Astrocyte (in vitro differentiated cells and primary cell): ENCODE measurements around the gene GPR89A. TPM values are rescaled to one million over a fixed set of nuclear protein-coding genes. Genes with fewer than 3 reads are reported as not detected.
"Not testable (repeated sequence)": the region's sequence is repeated elsewhere in the genome, so short reads cannot be mapped to it uniquely, and the experiment has no call there.

Experiments
- DNase-seq: peaks from one replicate; pipeline ENCODE4 v3.0.0-alpha.2; 2010; ENCODE audit warnings: low read depth
- FAIRE-seq: peaks from 2 replicates; lab custom pipeline; 2011; peaks lifted over from hg19 to GRCh38; lab: Jason Lieb, UNC
- H2AFZ ChIP-seq: 2 replicates; pipeline ENCODE4 v1.6.0; 2012; ENCODE audit warnings: low read depth, low read length, inconsistent platforms
- H3K27ac ChIP-seq: 2 replicates; pipeline ENCODE4 v1.5.1; 2011; ENCODE audit warnings: low read depth, low read length, inconsistent platforms
- H3K27me3 ChIP-seq: 2 replicates; pipeline ENCODE4 v1.6.0; 2011; ENCODE audit warnings: low read length, inconsistent platforms; ENCODE audit not compliant: insufficient read depth
- H3K36me3 ChIP-seq: 2 replicates; pipeline ENCODE4 v1.5.1; 2011; ENCODE audit warnings: low read length, inconsistent platforms; ENCODE audit not compliant: insufficient read depth
- H3K4me1 ChIP-seq: 2 replicates; pipeline ENCODE4 v1.5.1; 2011; ENCODE audit warnings: low read length, inconsistent platforms; ENCODE audit not compliant: insufficient read depth
- H3K4me2 ChIP-seq: 2 replicates; pipeline ENCODE4 v1.6.0; 2012; ENCODE audit warnings: low read length, inconsistent platforms
- H3K4me3 ChIP-seq: 2 replicates; pipeline ENCODE4 v1.5.1; 2011; ENCODE audit warnings: low read depth, mild to moderate bottlenecking, low read length, inconsistent platforms; ENCODE audit not compliant: insufficient read depth
- H3K79me2 ChIP-seq: 2 replicates; pipeline ENCODE4 v1.6.0; 2012; ENCODE audit warnings: mild to moderate bottlenecking, low read length, inconsistent platforms; ENCODE audit not compliant: insufficient read depth
- H3K9ac ChIP-seq: 2 replicates; pipeline ENCODE4 v1.6.0; 2012; ENCODE audit warnings: mild to moderate bottlenecking, low read length, inconsistent platforms
- H3K9me3 ChIP-seq: 2 replicates; pipeline ENCODE4 v1.5.1; 2012; ENCODE audit warnings: low read depth, mild to moderate bottlenecking, low read length, inconsistent platforms; ENCODE audit not compliant: insufficient read depth
- H4K20me1 ChIP-seq: 2 replicates; pipeline ENCODE4 v1.6.0; 2012; ENCODE audit warnings: low read length, inconsistent platforms; ENCODE audit not compliant: insufficient read depth
- H3K27ac Mint-ChIP-seq: one replicate; pipeline ENCODE4 v1.8.0; 2021; ENCODE audit warnings: mild to moderate bottlenecking, mixed read lengths; ENCODE audit not compliant: unreplicated experiment
- H3K27me3 Mint-ChIP-seq: one replicate; pipeline ENCODE4 v1.8.0; 2021; ENCODE audit warnings: low read depth, mixed read lengths; ENCODE audit not compliant: unreplicated experiment
- H3K36me3 Mint-ChIP-seq: one replicate; pipeline ENCODE4 v1.8.0; 2021; ENCODE audit warnings: low read depth, mixed read lengths; ENCODE audit not compliant: unreplicated experiment
- H3K4me1 Mint-ChIP-seq: one replicate; pipeline ENCODE4 v1.8.0; 2021; ENCODE audit warnings: low read depth, mixed read lengths; ENCODE audit not compliant: unreplicated experiment
- H3K4me3 Mint-ChIP-seq: one replicate; pipeline ENCODE4 v1.8.0; 2021; ENCODE audit warnings: mild to moderate bottlenecking, moderate library complexity, mixed read lengths; ENCODE audit not compliant: unreplicated experiment
- H3K9me3 Mint-ChIP-seq: one replicate; pipeline ENCODE4 v1.8.0; 2021; ENCODE audit warnings: mild to moderate bottlenecking, mixed read lengths; ENCODE audit not compliant: unreplicated experiment
- CTCF ChIP-seq: IDR thresholded peaks from 2 replicates; pipeline ENCODE4 v1.5.1; 2011; ENCODE audit warnings: low read depth, mild to moderate bottlenecking, inconsistent platforms, low read length, moderate library complexity; ENCODE audit not compliant: insufficient read depth
- EZH2 ChIP-seq: IDR thresholded peaks from 2 replicates; pipeline ENCODE4 v1.6.1; 2012; ENCODE audit warnings: mild to moderate bottlenecking, low read length, inconsistent platforms; ENCODE audit not compliant: insufficient read depth
- total RNA-seq: library from RNA; stranded (reverse); gene quantifications from 2 replicates; pipeline ENCODE4 v1.2.1, GENCODE V29; 2021

The GPR89A gene
- total RNA-seq, 1 donor from 2014 or later, result 19.1 TPM

GRCh38 chr1:145599426-145599825 lies 8.4 kb upstream of the GPR89A start:
- not testable (repeated sequence) for H3K36me3 Mint-ChIP-seq, H3K27ac ChIP-seq, DNase-seq, H3K27me3 Mint-ChIP-seq, H2AFZ ChIP-seq, H3K36me3 ChIP-seq, H4K20me1 ChIP-seq, H3K9me3 ChIP-seq, H3K4me3 Mint-ChIP-seq, H3K27me3 ChIP-seq, H3K79me2 ChIP-seq, H3K4me2 ChIP-seq, H3K4me1 Mint-ChIP-seq, FAIRE-seq, H3K9ac ChIP-seq, H3K9me3 Mint-ChIP-seq, H3K4me1 ChIP-seq, H3K27ac Mint-ChIP-seq, H3K4me3 ChIP-seq

- Histone ChIP-seq H3K4me2 (no peak overlapping the region), H3K9ac (no peak overlapping the region), H3K79me2 (no peaks in the 10 kb centered on the region), H3K27ac (no peak overlapping the region), H3K4me1 (no peaks in the 10 kb centered on the region), H3K27me3 (no peaks in the 10 kb centered on the region), H3K4me3 (no peak overlapping the region), H3K36me3 (no peaks in the 10 kb centered on the region), H4K20me1 (no peaks in the 10 kb centered on the region), H3K9me3 (no peaks in the 10 kb centered on the region), H2AFZ (no peak overlapping the region)
- no peaks in the 10 kb centered on the region for H3K4me1 Mint-ChIP-seq
- no peaks in the 10 kb centered on the region for H3K9me3 Mint-ChIP-seq
- H3K27ac Mint-ChIP-seq, result no peak overlapping the region
- TF ChIP-seq CTCF (no peak), EZH2 (no peak)
- DNase-seq, result no peak
- no peaks in the 10 kb centered on the region for H3K36me3 Mint-ChIP-seq
- FAIRE-seq, result no peak
- H3K4me3 Mint-ChIP-seq, result no peak overlapping the region
- H3K27me3 Mint-ChIP-seq, result no peaks in the 10 kb centered on the region
These were observed 6.2 kb upstream of the GPR89A start for GRCh38 chr1:145601593-145601992.

- H3K9me3 Mint-ChIP-seq, H3K9ac ChIP-seq, H3K4me1 Mint-ChIP-seq, H2AFZ ChIP-seq, H3K9me3 ChIP-seq, H3K27me3 ChIP-seq, H3K4me2 ChIP-seq, H4K20me1 ChIP-seq, FAIRE-seq, H3K27me3 Mint-ChIP-seq, H3K27ac ChIP-seq, H3K4me3 ChIP-seq, H3K36me3 Mint-ChIP-seq, H3K4me1 ChIP-seq, H3K4me3 Mint-ChIP-seq, H3K36me3 ChIP-seq, H3K79me2 ChIP-seq, H3K27ac Mint-ChIP-seq, DNase-seq: not testable (repeated sequence)
These were observed 948 bp upstream of the GPR89A start for GRCh38 chr1:145606840-145607239.

GRCh38 chr1:145607289-145607688 lies 499 bp upstream of the GPR89A start:
- not testable (repeated sequence) for H4K20me1 ChIP-seq, H3K4me1 ChIP-seq, DNase-seq, H3K4me3 Mint-ChIP-seq, H3K4me2 ChIP-seq, H3K9me3 ChIP-seq, H3K36me3 Mint-ChIP-seq, H3K4me3 ChIP-seq, FAIRE-seq, H3K9ac ChIP-seq, H3K27me3 ChIP-seq, H3K9me3 Mint-ChIP-seq, H3K36me3 ChIP-seq, H3K27ac Mint-ChIP-seq, H3K27me3 Mint-ChIP-seq, H3K27ac ChIP-seq, H3K4me1 Mint-ChIP-seq, H3K79me2 ChIP-seq, H2AFZ ChIP-seq

- not testable (repeated sequence) for H3K9ac ChIP-seq, H4K20me1 ChIP-seq, H3K4me3 ChIP-seq, H3K27ac Mint-ChIP-seq, H3K27ac ChIP-seq, H3K4me2 ChIP-seq, FAIRE-seq, H3K4me3 Mint-ChIP-seq, H3K4me1 ChIP-seq, H2AFZ ChIP-seq, H3K27me3 Mint-ChIP-seq, H3K36me3 Mint-ChIP-seq, H3K27me3 ChIP-seq, H3K79me2 ChIP-seq, H3K9me3 Mint-ChIP-seq, H3K36me3 ChIP-seq, DNase-seq, H3K4me1 Mint-ChIP-seq, H3K9me3 ChIP-seq
These were observed 3.0 kb downstream of the GPR89A start for GRCh38 chr1:145610744-145611143.
